Stimulated activated CD8-positive, alpha-beta memory T cell treated with anti-CD3 and anti-CD28 coated beads, Interleukin-15, amount 100 ng/mL, for 48 hours (primary cell): Measurements from ENCODE around the gene NAGS.
"Not testable (repeated sequence)": the region's sequence is repeated elsewhere in the genome, so short reads cannot be mapped to it uniquely, and the experiment has no call there.

ENCODE experiments used
- DNase-seq, 2 donors: peaks; one replicate each; pipeline ENCODE4 v3.0.0-alpha.2; 2020; ENCODE audit warnings: low read depth in 2 of 2

The NAGS gene

DNA sequence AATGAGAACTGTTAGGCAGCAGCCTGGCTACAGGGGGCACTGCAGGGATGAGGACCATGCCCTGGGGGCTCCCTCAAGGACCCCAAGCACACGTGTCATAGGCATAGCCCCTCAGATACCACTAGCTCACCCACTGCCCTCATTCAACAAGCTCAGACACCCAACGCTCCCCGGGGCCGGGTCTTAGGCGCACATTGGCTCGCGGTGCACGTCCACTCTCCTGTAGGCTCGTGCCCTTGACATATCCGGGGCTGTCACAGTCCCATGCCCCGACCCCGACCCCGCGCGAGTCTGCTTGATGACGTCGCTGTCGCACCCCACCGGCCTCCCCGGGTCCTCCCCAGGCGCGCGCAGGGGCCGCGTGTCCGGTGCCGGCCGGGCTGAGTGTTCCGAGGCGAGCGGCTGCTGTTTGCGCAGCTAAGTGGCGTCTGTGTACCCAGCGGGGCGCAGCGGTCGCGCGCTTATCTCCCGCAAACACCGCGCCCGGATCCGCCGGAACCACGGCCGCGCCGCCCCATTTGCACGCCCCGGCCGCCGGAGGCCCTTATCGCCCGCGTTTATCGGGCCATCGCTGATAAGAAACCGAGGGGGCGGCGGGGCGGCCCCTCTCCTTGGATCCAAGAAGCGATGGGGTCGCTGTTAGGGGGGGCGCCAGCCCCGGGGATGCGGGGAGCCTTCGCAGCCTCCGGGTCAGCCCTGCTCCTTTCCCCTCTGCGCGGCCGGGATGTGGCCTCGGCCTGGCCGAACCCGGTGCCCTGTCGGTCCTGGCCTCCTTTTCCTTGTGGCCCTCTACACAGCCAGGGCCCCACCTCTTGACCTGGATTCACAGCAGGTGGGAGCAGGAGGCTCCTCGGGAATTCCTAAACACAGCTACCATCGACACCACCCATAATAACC is 20.7 kb upstream of the NAGS start:
- DNase-seq = no peak

GRCh38 chr17:43984521-43984920 is 19.9 kb upstream of the NAGS start:
- no peak for DNase-seq

DNA sequence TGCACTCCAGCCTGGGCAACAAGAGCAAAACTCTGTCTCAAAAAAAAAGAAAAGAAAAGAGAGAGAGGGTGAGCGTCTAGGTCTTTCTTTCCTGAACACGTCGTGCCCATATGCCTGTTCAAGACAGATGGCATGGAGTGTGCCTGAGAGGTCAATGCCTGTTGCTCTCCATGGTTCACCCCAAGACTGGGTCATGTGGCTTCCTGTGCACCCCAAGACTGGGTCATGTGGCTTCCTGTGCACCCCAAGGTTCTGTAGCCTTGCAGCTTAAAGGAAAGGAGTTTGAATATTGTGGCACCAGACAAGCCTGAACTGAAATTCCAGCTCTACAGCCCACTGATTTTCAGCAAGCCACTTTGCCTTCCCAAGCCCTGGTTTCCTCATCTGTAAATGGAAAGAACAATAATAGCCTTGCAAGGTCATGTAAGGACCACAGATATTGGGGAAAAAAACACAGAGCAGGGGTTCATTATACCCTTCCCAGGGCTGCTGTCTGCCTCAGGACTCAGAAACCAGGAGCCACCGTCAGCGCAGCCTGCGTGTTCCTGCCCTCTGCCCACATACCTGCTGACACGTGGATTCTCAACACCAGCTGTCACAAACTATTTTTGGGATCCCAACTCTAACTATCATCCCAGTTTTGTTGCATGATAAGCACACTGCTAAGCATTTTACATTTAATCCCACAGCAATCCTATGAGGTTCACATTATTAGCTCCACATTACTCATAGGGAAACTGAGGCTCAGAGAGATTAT is 18.0 kb upstream of the NAGS start:
- no peak for DNase-seq

GRCh38 chr17:43987131-43988021 is 17.0 kb upstream of the NAGS start:
- no peak for DNase-seq

DNA sequence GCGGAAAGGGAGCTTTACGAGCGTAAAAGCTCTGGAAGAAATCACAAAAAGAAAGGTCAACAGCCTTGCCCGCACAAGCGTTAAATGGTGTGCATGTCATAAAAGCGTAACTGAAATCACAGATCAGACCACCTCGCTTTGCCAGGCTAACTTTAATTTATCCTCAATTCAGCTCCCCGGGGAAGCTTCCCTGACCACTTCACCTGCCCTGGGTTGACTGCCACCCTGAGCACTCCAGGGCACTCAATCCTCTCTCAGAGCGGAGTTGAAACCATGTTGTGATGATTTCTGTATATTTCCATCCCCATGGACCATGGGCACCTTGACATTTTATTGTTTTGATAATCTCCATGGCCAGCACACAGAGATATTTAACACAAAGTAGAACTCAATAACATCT is 16.1 kb upstream of the NAGS start:
- DNase-seq = no peak

DNA sequence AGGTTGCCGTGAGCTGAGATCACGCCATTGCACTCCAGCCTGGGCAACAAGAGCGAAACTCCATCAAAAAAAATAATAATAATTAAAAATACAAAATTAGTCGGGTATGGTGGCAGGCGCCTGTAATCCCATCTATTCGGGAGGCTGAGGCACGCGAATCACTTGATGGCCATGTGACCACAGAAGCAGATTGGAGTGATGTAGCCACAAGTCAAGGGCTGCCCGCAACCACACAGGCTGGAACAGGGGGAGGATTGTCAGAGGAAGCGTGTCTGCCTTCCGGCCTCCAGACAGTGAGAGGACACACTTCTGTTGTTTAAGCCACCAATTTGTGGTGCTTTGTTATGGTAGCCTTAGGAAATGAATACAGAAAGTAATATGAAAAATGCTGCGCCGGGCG is 11.8 kb upstream of the NAGS start:
- DNase-seq = no peak

DNA sequence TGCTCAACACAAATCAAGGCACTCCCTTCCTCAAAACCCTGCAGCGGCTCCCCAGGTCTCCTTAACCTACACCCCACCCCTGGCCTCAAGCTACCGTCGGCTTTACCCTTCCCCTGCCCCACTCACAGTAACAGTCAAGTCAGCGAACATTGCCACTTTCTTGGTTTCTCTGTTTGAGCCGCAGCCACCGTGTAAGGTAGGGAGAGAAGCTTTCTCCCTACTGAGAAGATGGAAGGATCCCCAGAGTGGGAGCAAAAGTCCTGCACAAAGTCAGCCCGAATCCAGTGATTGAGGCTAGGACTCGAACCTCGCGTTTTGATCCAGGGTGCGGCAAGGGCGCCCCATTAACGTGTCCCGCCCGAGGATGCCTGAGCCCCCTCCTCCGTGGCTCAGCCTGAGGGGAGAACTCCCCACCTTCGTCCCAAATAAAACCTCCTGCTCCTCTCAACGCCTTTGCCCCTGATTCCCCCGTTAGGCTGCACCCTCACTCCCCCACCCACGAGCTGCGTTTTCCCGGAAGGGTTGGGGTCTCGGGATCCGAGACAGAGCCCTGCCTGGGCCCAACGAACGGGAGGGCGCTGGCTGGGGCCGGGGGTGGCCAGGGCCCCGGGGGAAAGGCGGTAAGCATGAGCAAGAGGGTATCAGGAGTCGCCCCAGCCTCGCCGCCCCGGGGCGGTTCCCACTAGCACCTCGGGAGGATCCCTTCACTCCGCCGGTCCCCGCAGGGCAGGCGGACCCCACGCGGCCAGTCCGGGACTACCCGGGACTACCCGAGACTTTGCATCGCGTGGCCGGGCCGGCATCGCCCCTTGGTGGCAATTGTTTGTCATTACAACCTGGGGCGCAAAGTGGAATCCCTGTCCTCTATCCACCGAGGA is 9.9 kb upstream of the NAGS start:
- peak; percentile 48 to 53 for DNase-seq

GRCh38 chr17:43995150-43995471 is 9.3 kb upstream of the NAGS start:
- DNase-seq = no peak

GRCh38 chr17:43997180-43997579 is 7.2 kb upstream of the NAGS start:
- DNase-seq = not testable (repeated sequence)

DNA sequence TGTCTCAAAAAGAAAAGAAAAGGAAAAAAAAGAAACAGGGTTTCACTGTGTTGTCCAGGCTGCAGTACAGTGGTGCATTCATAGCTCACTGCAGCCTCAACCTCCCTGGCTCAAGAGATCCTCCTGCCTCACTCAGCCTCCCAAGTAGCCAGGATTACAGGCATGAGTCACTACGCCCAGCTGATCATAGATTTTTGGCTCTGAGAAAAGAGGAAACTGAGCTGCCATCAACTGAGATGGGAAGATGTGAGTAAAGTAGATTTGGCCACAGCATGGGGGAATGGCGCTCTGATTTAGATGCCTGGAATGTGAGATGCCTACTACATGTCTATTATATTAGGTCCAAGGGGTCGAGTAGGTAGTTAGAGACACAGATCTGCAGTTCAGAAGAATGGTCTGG is 5.9 kb upstream of the NAGS start:
- no peak for DNase-seq

DNA sequence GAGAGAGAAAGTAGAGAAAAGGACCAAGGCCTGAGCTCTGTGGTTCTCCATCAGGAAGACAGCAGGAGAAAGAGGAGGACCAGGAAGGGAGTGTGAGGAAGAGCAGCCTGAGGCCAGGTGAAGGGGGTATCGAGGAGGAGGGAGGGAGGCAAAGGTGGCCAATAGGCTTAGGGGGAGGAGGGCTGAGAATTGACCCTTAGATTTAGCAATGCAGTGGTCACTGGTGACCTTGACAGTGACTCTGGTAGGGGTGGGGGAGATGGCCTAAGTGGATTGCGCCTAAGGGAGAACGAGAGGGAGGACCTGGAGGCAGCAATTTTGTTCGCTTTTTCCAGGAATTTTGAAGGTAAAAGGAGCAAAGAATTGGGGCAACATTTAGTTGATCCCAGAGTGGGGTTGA is 5.4 kb upstream of the NAGS start:
- DNase-seq = no peak

- no peak for DNase-seq
These were observed 4.1 kb upstream of the NAGS start for GRCh38 chr17:44000141-44000860.

DNA sequence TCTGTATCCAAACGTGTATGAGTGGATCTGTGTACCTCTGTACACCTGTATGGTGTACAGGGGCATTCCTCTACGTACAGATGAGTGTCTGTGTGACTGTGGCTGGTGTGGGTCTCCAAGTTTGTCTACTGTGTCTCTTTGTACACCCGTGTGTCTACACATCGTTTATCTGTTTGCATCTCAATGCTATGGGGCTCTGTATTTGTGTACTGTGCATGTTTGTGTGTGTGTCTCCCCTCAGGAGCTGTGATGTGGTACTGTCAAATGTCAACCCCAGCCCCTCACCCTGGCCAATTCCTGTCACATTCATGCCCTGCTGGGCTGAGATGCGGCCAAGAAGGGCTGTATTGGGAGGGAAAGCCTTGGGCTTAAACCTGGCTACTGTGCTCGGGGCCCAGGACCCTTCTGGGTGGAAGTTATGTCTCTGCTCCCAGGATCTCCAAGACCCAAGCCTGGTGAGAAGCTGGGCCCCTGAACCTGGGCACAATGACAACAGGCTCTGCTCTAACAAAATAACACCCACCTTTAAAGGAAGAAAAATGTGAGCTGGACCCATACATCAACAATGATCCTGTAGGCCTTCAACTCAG is 3.5 kb upstream of the NAGS start:
- DNase-seq = no peak

DNA sequence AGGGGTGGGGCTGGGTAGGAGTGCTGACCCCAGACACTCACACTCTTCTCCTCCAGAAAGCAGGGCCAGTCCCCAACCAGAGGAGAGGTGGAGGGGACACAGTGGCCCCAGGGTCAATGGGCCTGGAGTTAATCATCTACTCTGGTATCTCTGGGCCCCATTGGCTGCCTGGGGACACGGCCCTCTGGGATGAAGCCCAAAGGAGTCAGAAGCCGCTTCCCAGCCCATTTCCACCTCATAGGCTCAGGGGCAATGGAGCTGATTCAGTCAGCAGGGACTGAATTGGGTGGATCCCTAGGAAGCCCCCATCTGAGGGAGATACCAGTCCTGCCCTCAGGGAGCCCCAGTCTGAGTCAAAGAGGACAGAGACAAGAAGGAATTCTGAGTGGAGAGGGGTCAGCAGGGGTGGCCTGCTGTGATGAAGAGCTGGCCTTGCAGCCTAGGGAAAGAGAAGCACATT is 2.9 kb upstream of the NAGS start:
- no peak for DNase-seq

DNA sequence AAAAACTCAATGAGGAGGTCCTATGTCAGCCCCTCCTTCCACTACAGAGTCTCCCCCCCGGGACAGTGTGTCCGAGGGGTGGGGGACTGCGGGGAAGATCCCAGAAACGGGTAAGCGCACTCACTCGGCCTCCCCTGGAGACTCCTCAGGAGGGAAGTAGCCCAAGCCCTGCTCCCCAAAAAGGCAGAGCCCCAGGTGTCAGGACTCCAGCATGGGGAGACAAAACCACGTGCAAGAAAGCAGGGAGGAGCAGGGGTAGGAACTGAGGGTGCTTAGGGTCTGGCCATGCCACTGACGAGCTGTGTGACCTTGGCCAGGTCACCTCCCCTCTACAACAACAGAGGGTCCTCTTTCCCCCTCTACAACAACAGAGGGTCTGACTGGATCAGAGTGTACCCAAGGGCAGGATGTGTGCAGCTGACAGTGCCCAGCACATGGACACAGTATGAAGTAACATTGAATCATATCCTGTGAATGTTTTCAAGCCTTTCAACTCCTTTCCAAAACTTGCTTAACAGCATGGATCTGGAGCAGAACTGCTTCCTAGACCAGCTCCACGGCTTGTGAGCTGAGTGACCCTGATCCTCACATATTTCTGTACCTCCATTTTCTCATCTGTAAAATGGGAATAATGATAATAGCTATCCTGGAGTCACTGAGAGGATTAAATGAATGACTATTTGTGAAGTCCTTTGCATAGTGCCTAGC is 2.1 kb upstream of the NAGS start:
- no peak for DNase-seq

DNA sequence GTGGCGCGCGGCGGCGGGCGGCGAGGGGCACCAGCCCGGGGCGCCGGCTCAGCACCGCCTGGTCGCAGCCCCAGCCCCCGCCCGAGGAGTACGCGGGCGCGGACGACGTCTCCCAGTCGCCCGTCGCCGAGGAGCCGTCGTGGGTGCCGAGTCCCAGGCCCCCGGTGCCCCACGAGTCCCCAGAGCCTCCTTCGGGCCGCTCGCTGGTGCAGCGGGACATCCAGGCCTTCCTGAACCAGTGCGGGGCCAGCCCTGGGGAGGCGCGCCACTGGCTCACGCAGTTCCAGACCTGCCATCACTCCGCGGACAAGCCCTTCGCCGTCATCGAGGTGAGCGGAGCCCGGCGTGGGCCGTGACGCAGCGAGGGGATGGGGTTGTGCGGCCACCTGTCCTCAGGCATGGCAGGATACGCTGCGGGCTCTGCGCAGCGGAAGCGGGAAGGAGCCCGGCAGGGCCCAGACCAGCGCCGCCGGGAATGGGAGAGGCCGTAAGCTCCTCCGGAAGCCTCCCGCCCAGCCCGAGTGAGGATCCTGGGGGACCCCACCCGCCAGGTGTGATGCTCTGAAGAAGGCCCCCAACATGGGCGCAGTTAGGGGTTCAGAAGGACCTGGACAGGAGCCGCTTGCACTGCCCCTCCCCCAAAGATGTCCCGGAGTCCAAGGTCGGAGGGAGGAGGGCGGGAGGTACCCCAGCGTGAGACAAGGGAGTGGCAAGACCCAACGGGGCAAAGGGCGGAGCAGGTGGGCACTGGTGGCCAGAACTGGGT is 522 bp downstream of the NAGS start:
- DNase-seq = no peak

DNA sequence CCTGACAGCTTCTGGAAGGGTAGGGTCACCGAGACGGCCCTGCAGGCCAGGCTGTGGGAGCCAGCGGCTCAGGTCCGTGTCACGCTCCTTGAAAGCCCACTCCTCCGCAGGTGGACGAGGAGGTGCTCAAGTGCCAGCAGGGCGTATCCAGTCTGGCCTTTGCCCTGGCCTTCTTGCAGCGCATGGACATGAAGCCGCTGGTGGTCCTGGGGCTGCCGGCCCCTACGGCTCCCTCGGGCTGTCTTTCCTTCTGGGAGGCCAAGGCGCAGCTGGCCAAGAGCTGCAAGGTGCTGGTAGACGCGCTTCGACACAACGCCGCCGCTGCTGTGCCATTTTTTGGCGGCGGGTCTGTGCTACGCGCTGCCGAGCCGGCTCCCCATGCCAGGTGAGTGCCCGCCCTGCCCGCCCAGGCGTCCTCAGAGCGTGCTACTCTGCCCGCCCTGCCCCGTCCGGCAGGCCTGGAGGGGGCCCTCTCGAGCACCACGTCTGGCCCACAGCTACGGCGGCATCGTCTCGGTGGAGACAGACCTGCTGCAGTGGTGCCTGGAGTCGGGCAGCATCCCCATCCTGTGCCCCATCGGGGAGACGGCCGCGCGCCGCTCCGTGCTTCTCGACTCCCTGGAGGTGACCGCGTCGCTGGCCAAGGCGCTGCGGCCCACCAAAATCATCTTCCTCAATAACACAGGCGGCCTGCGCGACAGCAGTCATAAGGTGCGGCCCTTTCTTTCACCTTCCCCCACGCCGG is 1.3 kb downstream of the NAGS start:
- DNase-seq = peak in 1 of 2 donors; percentile 30

GRCh38 chr17:44006272-44006597 is 1.8 kb downstream of the NAGS start:
- no peak for DNase-seq
